Smooth muscle cell (in vitro differentiated cells): ENCODE results near the gene KCNIP4. TPM values are rescaled to one million over a fixed set of nuclear protein-coding genes. Genes with fewer than 3 reads are reported as not detected.

ENCODE experiments used
- DNase-seq: peaks from one replicate; lab custom pipeline; 2025; ENCODE audit not compliant: unreplicated experiment; lab: John Stamatoyannopoulos, UW
- H2AFZ ChIP-seq: fragments of 200-600 bp; sonication (generic); 2 replicates; pipeline ENCODE4 v1.6.0; 2016; ENCODE audit warnings: antibody characterized with exemption, low read depth, mild to moderate bottlenecking
- H3F3A ChIP-seq: fragments of 200-600 bp; sonication (generic); 2 replicates; pipeline ENCODE4 v1.6.0; 2017; ENCODE audit warnings: antibody characterized with exemption, low read depth
- H3K27ac ChIP-seq: fragments of 200-600 bp; sonication (generic); 2 replicates; pipeline ENCODE4 v1.5.1; 2016; ENCODE audit warnings: low read depth, mild to moderate bottlenecking
- H3K27me3 ChIP-seq: fragments of 200-600 bp; sonication (generic); 2 replicates; pipeline ENCODE4 v1.6.1; 2016; ENCODE audit warnings: low read depth, mild to moderate bottlenecking
- H3K36me3 ChIP-seq: fragments of 200-600 bp; sonication (generic); 2 replicates; pipeline ENCODE4 v1.5.1; 2016; ENCODE audit warnings: low read depth
- H3K4me1 ChIP-seq: fragments of 200-600 bp; sonication (generic); 2 replicates; pipeline ENCODE4 v1.5.1; 2016; ENCODE audit warnings: low read depth
- H3K4me2 ChIP-seq: fragments of 200-600 bp; sonication (generic); 2 replicates; pipeline ENCODE4 v1.6.0; 2016; ENCODE audit warnings: mild to moderate bottlenecking
- H3K4me3 ChIP-seq: fragments of 200-600 bp; sonication (generic); 2 replicates; pipeline ENCODE4 v1.5.1; 2016; ENCODE audit warnings: mild to moderate bottlenecking
- H3K79me2 ChIP-seq: fragments of 200-600 bp; sonication (generic); 2 replicates; pipeline ENCODE4 v1.6.0; 2016; ENCODE audit warnings: low read depth, mild to moderate bottlenecking
- H3K9ac ChIP-seq: fragments of 200-600 bp; sonication (generic); 2 replicates; pipeline ENCODE4 v1.6.0; 2016; ENCODE audit warnings: low read depth
- H3K9me3 ChIP-seq: fragments of 200-600 bp; sonication (generic); replicated peaks from 2 replicates; pipeline ENCODE4 v1.5.1; 2016; ENCODE audit warnings: low read depth
- H4K20me1 ChIP-seq: fragments of 200-600 bp; sonication (generic); 2 replicates; pipeline ENCODE4 v1.6.0; 2016; ENCODE audit warnings: low read depth
- CTCF ChIP-seq: fragments of 200-600 bp; sonication (generic); IDR thresholded peaks from 2 replicates; pipeline ENCODE4 v1.5.1; 2017; ENCODE audit warnings: borderline replicate concordance, mild to moderate bottlenecking, antibody characterized with exemption; ENCODE audit not compliant: insufficient read depth, poor library complexity, severe bottlenecking
- WGBS: methylation state at CpG from one replicate; pipeline ENCODE4 v1.1.7; 2016; ENCODE audit warnings: low lambda C conversion rate; 5-methylcytosine and 5-hydroxymethylcytosine counted together
- polyA plus RNA-seq: library from polyadenylated mRNA; unstranded; fragments of >200 nt; fragmentation: Nextera tagmentation; extraction: Ambion mirVana; gene quantifications from 2 replicates; pipeline ENCODE4 v1.2.1, GENCODE V29; 2016
- total RNA-seq: library from RNA; depleted of rRNA; stranded (reverse); fragments of >200 nt; gene quantifications from 2 replicates; pipeline ENCODE4 v1.2.3, GENCODE V29; 2014

Gene KCNIP4
- total and polyA plus RNA-seq, 2 experiments from 2014 or later = 0.07 TPM; not detected in 1

- Histone ChIP-seq H3K4me3 (no peak overlapping the region), H3K9ac (no peak overlapping the region), H3F3A (peaks cover 11% of the 10 kb centered on the region), H3K36me3 (no peaks in the 10 kb centered on the region), H3K27ac (no peak overlapping the region), H3K27me3 (peaks cover 8% of the 10 kb centered on the region), H3K9me3 (no peaks in the 10 kb centered on the region), H3K4me1 (peaks cover 13% of the 10 kb centered on the region), H3K79me2 (no peaks in the 10 kb centered on the region), H3K4me2 (no peak overlapping the region), H4K20me1 (peaks cover 3% of the 10 kb centered on the region), H2AFZ (no peak overlapping the region)
- 72% methylated on average over 3 of the region's 3 CpGs for WGBS
- no peak for TF ChIP-seq CTCF
- no peak for DNase-seq
These were observed 474.4 kb downstream of the KCNIP4 start for GRCh38 chr4:21474195-21474594.

GRCh38 chr4:21470535-21470934 lies 478.0 kb downstream of the KCNIP4 start:
- no peak overlapping the region for H2AFZ ChIP-seq
- no peak overlapping the region for H3K4me3 ChIP-seq
- H3K9me3 ChIP-seq = no peaks in the 10 kb centered on the region
- no peaks in the 10 kb centered on the region for H3K79me2 ChIP-seq
- H3K9ac ChIP-seq = peak overlapping the region; percentile 15
- H3K36me3 ChIP-seq = no peaks in the 10 kb centered on the region
- peaks cover 8% of the 10 kb centered on the region for H3K27me3 ChIP-seq
- DNase-seq = peak; percentile 0
- peaks cover 3% of the 10 kb centered on the region for H4K20me1 ChIP-seq
- H3K4me1 ChIP-seq = peaks cover 13% of the 10 kb centered on the region
- peaks cover 11% of the 10 kb centered on the region for H3F3A ChIP-seq
- 5% methylated on average over 1 of the region's 1 CpG for WGBS
- peak overlapping the region; percentile 75 for H3K27ac ChIP-seq
- H3K4me2 ChIP-seq = peak overlapping the region; percentile 72
- no peak for TF ChIP-seq CTCF

GRCh38 chr4:21469438-21470300 lies 478.9 kb downstream of the KCNIP4 start:
- H3K4me3 ChIP-seq = no peak overlapping the region
- H3K9ac ChIP-seq = peak overlapping the region; percentile 15
- peak overlapping the region; percentile 75 for H3K27ac ChIP-seq
- no peaks in the 10 kb centered on the region for H3K79me2 ChIP-seq
- no peak overlapping the region for H2AFZ ChIP-seq
- peaks cover 13% of the 10 kb centered on the region for H3K4me1 ChIP-seq
- DNase-seq = no peak
- peaks cover 3% of the 10 kb centered on the region for H4K20me1 ChIP-seq
- no peaks in the 10 kb centered on the region for H3K9me3 ChIP-seq
- H3K36me3 ChIP-seq = no peaks in the 10 kb centered on the region
- H3F3A ChIP-seq = peaks cover 11% of the 10 kb centered on the region
- H3K27me3 ChIP-seq = peaks cover 8% of the 10 kb centered on the region
- H3K4me2 ChIP-seq = peak overlapping the region; percentile 72
- WGBS = 26% methylated on average over 9 of the region's 9 CpGs
- peak; percentile 64 for TF ChIP-seq CTCF
